Adrenal gland (tissue), 5 donors: ENCODE data around the gene CD28.

Experiments
- POLR2A ChIP-seq, 2 donors: fragments of 450-650 bp; IDR thresholded peaks; one replicate each; pipeline ENCODE4 v1.6.1; 2017; ENCODE audit warnings: antibody characterized with exemption in 2 of 2, mild to moderate bottlenecking in 2 of 2, moderate library complexity in 1 of 2
- TF ChIP-seq, protein P1 (sequence below), 6 experiments: fragments of 450-650 bp in 4 of 6; fragments of 200-600 bp in 2 of 6; sonication (generic) in 1 of 6; IDR thresholded peaks; 1 replicate in 5 of 6; 2 replicates in 1 of 6; pipeline versions ENCODE4 v1.5.1 to v1.8.0; 2016 to 2021; ENCODE audit warnings: antibody characterized with exemption in 6 of 6, mild to moderate bottlenecking in 2 of 6, moderate library complexity in 1 of 6
- donor health status: DM: no; HTN: no; CAD: no.

DNA sequence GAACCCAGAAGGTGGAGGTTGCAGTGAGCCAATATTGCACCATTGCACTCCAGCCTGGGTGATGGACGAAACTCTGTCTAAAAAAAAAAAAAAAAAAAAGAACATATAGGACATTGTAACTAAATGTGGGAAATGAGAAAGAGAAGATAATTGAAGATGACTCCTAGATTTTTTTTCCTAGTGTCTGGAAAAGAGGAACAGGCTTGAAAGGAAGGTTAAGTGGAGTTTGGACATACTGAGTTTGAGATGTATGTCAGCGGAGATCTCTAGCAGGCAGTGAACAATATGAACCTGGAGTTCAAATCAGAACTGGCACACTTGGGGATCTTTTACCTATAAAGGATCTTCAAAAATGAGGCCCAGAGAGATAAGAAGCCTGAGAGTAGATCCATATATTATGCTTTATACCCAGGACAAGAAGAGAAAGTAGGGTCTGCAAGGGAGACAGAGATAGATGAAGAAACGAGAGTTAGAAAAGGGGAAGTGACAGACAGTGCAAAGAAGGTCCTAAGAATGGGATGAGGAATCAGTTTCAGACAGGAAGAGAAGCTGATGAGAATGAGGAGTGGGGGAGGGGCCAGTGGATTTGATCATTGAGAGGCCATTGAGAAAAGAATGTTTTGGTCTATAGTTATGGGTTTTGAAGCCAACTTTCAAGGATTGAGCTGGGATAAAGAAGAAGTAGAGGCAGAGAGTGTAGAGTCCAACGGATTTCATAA, 46.9 kb upstream of the CD28 start:
- TF ChIP-seq, protein P1, sequence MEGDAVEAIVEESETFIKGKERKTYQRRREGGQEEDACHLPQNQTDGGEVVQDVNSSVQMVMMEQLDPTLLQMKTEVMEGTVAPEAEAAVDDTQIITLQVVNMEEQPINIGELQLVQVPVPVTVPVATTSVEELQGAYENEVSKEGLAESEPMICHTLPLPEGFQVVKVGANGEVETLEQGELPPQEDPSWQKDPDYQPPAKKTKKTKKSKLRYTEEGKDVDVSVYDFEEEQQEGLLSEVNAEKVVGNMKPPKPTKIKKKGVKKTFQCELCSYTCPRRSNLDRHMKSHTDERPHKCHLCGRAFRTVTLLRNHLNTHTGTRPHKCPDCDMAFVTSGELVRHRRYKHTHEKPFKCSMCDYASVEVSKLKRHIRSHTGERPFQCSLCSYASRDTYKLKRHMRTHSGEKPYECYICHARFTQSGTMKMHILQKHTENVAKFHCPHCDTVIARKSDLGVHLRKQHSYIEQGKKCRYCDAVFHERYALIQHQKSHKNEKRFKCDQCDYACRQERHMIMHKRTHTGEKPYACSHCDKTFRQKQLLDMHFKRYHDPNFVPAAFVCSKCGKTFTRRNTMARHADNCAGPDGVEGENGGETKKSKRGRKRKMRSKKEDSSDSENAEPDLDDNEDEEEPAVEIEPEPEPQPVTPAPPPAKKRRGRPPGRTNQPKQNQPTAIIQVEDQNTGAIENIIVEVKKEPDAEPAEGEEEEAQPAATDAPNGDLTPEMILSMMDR (IDR thresholded peaks at IDR 0.05): no peak
- TF ChIP-seq POLR2A (IDR thresholded peaks at IDR 0.05): no peak
